SKM-1 (cell line): ENCODE results near the gene GNG7.
A peak's percentile ranks its signal among the peaks of the same experiment; 100 is the strongest.

ENCODE experiments used
- DNase-seq: peaks from one replicate; lab custom pipeline; 2025; ENCODE audit not compliant: unreplicated experiment; lab: John Stamatoyannopoulos, UW

The GNG7 gene

GRCh38 chr19:2491130-2491801 is 211.2 kb downstream of the GNG7 start:
- no peak for DNase-seq

GRCh38 chr19:2490659-2491058 is 211.8 kb downstream of the GNG7 start:
- no peak for DNase-seq

GRCh38 chr19:2488942-2489731 is 213.4 kb downstream of the GNG7 start:
- DNase-seq = no peak

GRCh38 chr19:2488405-2488941 is 214.0 kb downstream of the GNG7 start:
- DNase-seq = no peak

- no peak for DNase-seq
Measured at GRCh38 chr19:2487842-2488241, 214.7 kb downstream of the GNG7 start.

GRCh38 chr19:2487090-2487489 is 215.4 kb downstream of the GNG7 start:
- no peak for DNase-seq

GRCh38 chr19:2485428-2485827 is 217.1 kb downstream of the GNG7 start:
- no peak for DNase-seq

- no peak for DNase-seq
Measured at GRCh38 chr19:2484178-2484937, 218.1 kb downstream of the GNG7 start.

- DNase-seq = no peak
Measured at GRCh38 chr19:2483484-2484151, 218.9 kb downstream of the GNG7 start.

GRCh38 chr19:2483084-2483483 is 219.4 kb downstream of the GNG7 start:
- DNase-seq = no peak

GRCh38 chr19:2482354-2483038 is 220.0 kb downstream of the GNG7 start:
- no peak for DNase-seq

GRCh38 chr19:2481466-2481865 is 221.0 kb downstream of the GNG7 start:
- no peak for DNase-seq

- DNase-seq = no peak
Measured at GRCh38 chr19:2479556-2480194, 222.8 kb downstream of the GNG7 start.

- DNase-seq = no peak
Measured at GRCh38 chr19:2478756-2479555, 223.5 kb downstream of the GNG7 start.

- DNase-seq = peak; percentile 97
Measured at GRCh38 chr19:2478278-2478755, 224.2 kb downstream of the GNG7 start.

- DNase-seq = no peak
Measured at GRCh38 chr19:2477732-2478191, 224.7 kb downstream of the GNG7 start.

GRCh38 chr19:2477141-2477710 is 225.3 kb downstream of the GNG7 start:
- no peak for DNase-seq

GRCh38 chr19:2476451-2477140 is 225.9 kb downstream of the GNG7 start:
- DNase-seq = no peak
